ENCODE data around the gene PRKACB.
"Not testable (repeated sequence)": the region's sequence is repeated elsewhere in the genome, so short reads cannot be mapped to it uniquely, and the experiment has no call there.

The PRKACB gene

GRCh38 chr1:84282780-84283333 lies 138.8 kb downstream of the PRKACB start:
- Histone ChIP-seq H3K9me3 (ENCODE audit: severe bottlenecking) (no peaks in the 10 kb centered on the region), H3K27ac (no peak overlapping the region), H3K36me3 (no peaks in the 10 kb centered on the region), H3K27me3 (ENCODE audit: insufficient read depth, low read depth, severe bottlenecking) (no peaks in the 10 kb centered on the region), H3K4me3 (ENCODE audit: low read depth, low read length) (no peak overlapping the region)
- no peak for DNase-seq
- no peak for TF ChIP-seq CTCF (IDR thresholded peaks at IDR 0.05; ENCODE audit: low read depth, low read length)

- no peaks in the 10 kb centered on the region for H3K27me3 ChIP-seq (ENCODE audit: insufficient read depth, low read depth, severe bottlenecking)
Observed at GRCh38 chr1:84283381-84283780, 139.3 kb downstream of the PRKACB start.

GRCh38 chr1:84286071-84286470 lies 142.0 kb downstream of the PRKACB start:
- H3K9me3 ChIP-seq (ENCODE audit: severe bottlenecking): no peaks in the 10 kb centered on the region
- H3K36me3 ChIP-seq: no peaks in the 10 kb centered on the region
- no peak for DNase-seq
- H3K27ac ChIP-seq: no peak overlapping the region
- no peaks in the 10 kb centered on the region for H3K27me3 ChIP-seq (ENCODE audit: insufficient read depth, low read depth, severe bottlenecking)
- H3K4me3 ChIP-seq (ENCODE audit: low read depth, low read length): no peak overlapping the region
- no peak for TF ChIP-seq CTCF (IDR thresholded peaks at IDR 0.05; ENCODE audit: low read depth, low read length)

More at GRCh38 chr1:84283381-84283780, 139.3 kb downstream of the PRKACB start:
- Histone ChIP-seq H3K4me3 (ENCODE audit: low read depth, low read length) (no peak overlapping the region), H3K36me3 (no peaks in the 10 kb centered on the region), H3K27ac (no peak overlapping the region), H3K9me3 (ENCODE audit: severe bottlenecking) (no peaks in the 10 kb centered on the region)
- DNase-seq: no peak
- no peak for TF ChIP-seq CTCF (IDR thresholded peaks at IDR 0.05; ENCODE audit: low read depth, low read length)

- not testable (repeated sequence) for DNase-seq; H3K9me3 ChIP-seq (ENCODE audit: severe bottlenecking); H3K27ac ChIP-seq; H3K27me3 ChIP-seq (ENCODE audit: insufficient read depth, low read depth, severe bottlenecking); H3K36me3 ChIP-seq; H3K4me3 ChIP-seq (ENCODE audit: low read depth, low read length)
Observed at GRCh38 chr1:84287389-84287788, 143.3 kb downstream of the PRKACB start.
